GM12891 (cell line): ENCODE data around the gene MRPL28.

Source experiments
- POLR2A ChIP-seq: IDR thresholded peaks from 2 replicates; pipeline ENCODE4 v1.6.1; 2011; ENCODE audit warnings: low read depth, low read length, control low read depth
- POLR2AphosphoS5 ChIP-seq: IDR thresholded peaks from 2 replicates; pipeline ENCODE4 v1.6.1; 2011; ENCODE audit warnings: low read depth, low read length, control low read depth
- POU2F2 ChIP-seq: IDR thresholded peaks from 2 replicates; pipeline ENCODE4 v1.6.1; 2011; ENCODE audit warnings: low read depth, mild to moderate bottlenecking, control low read depth, low read length, moderate library complexity

DNA sequence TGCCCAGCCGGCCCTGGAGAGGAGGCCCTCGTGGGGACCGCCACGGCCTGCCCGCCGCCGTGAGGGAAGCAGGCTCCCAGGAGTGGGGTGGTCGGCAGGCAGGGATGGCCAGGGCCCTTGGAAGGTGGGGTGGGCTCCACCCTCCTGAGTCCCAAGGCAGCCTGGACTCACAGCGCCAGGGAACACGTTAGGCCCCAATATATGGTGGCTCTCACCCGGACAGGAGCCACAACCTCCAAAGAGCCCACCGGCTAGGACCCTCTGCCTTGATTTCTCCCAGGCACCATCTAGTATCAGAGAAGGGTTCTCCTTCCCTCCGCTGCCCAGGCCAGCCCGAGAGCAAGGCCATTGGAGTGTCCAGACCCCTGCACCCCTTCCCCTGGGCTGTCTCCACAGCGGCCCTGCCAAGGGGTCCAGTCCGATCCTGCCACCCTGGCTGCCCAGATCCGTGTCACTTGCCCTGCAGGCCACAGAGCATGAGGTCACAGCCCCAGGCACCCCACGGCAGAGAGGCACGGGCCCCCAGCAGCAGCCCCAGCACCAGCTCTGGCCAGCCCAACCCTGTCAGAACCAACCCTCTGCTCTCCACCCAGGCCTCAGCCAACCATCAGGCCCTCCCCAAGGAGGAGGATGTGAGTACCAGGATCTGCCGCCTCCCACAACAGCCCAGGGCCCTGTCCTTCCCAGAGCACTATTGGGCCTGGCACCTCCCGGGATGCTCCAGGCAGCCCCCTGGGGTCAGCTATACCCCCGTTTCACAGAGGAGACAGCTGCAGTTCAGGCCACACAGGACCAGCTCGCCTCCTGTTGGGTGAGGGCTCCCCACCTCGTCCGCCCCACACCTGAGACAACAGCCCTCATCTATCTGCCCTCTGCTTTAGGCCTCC is 16.7 kb downstream of the MRPL28 start:
- TF ChIP-seq POLR2AphosphoS5, result no peak
- TF ChIP-seq POU2F2, result no peak
- TF ChIP-seq POLR2A, result no peak
